ENCODE data around the gene TMPRSS2. TPM values are rescaled to one million over a fixed set of nuclear protein-coding genes. Genes with fewer than 3 reads are reported as not detected.

The TMPRSS2 gene
- total and polyA plus RNA-seq, 2 donors (not counting 1 experiment from before 2014, with no cell fraction given) = not detected

DNA sequence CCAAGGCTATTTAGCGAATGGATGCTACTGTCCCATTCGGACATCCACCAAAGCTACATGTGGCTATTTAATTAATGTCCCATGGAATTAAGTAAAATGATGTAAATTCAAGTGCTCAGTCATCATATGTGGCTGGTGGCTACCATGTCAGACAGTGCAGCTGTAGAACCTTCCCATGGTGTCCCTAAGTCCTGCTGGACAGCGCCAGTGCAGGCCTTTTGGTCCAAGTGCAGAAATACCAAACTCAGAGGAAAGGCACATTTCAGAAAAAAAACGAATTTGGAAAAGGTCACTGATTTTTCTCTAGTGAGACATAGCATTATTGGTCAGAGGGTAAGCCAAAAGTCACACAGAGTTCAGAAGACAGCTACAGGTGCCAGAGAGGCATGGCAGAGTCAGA, 17.6 kb downstream of the TMPRSS2 start:
- Histone ChIP-seq H3K4me2 (replicated peaks; ENCODE audit: low read depth, low read length, poor library complexity, severe bottlenecking) (no peak overlapping the region), H3K27me3 (replicated peaks in 1 of 4; ENCODE audit: control extremely low read depth in 1 of 4, control insufficient read depth in 3 of 4, insufficient read depth in 4 of 4, low read length in 3 of 4) (peaks cover 0 to 7% (median 0%) of the 10 kb centered on the region in 4 experiments), H3K79me2 (ENCODE audit: control insufficient read depth, insufficient read depth, low read length) (no peaks in the 10 kb centered on the region), H3K4me3 (ENCODE audit: control extremely low read depth in 1 of 5, extremely low read depth in 1 of 5, insufficient read depth in 1 of 5, low read depth in 2 of 5, low read length in 4 of 5) (no peak overlapping the region), H4K20me1 (ENCODE audit: control insufficient read depth, insufficient read depth, low read length, poor library complexity, severe bottlenecking) (no peaks in the 10 kb centered on the region), H3K9ac (ENCODE audit: low read length) (no peak overlapping the region), H3K27ac (ENCODE audit: low read length in 2 of 2) (no peak overlapping the region), H2AFZ (ENCODE audit: insufficient read depth, low read depth, low read length, poor library complexity, severe bottlenecking) (no peak overlapping the region), H3K9me3 (ENCODE audit: control extremely low read depth in 1 of 3, control insufficient read depth in 2 of 3, insufficient read depth in 1 of 3, low read length in 2 of 3) (no peaks in the 10 kb centered on the region), H3K36me3 (replicated peaks in 1 of 2; ENCODE audit: control extremely low read depth in 1 of 2, control insufficient read depth in 1 of 2, extremely low read depth in 1 of 2, insufficient read depth in 2 of 2, low read length in 1 of 2) (no peaks in the 10 kb centered on the region), H3K4me1 (ENCODE audit: control insufficient read depth in 2 of 2, insufficient read depth in 2 of 2, low read length in 2 of 2) (no peaks in the 10 kb centered on the region)
- no peak for ATAC-seq (ENCODE audit: low read depth)
- WGBS (ENCODE audit: insufficient coverage) = 56% methylated on average over 2 of the region's 4 CpGs
- ChIA-PET POLR2A (no interaction called here), CTCF (no interaction called here)
- Mint-ChIP-seq H3K4me1 (no peaks in the 10 kb centered on the region), H3K27ac (no peak overlapping the region), H3K27me3 (peaks cover 25% of the 10 kb centered on the region), H3K9me3 (ENCODE audit: insufficient read depth) (no peaks in the 10 kb centered on the region), H3K4me3 (no peak overlapping the region)
- intact Hi-C loops (cut with micrococcal nuclease) = no loop called here
- TF ChIP-seq, protein P1, sequence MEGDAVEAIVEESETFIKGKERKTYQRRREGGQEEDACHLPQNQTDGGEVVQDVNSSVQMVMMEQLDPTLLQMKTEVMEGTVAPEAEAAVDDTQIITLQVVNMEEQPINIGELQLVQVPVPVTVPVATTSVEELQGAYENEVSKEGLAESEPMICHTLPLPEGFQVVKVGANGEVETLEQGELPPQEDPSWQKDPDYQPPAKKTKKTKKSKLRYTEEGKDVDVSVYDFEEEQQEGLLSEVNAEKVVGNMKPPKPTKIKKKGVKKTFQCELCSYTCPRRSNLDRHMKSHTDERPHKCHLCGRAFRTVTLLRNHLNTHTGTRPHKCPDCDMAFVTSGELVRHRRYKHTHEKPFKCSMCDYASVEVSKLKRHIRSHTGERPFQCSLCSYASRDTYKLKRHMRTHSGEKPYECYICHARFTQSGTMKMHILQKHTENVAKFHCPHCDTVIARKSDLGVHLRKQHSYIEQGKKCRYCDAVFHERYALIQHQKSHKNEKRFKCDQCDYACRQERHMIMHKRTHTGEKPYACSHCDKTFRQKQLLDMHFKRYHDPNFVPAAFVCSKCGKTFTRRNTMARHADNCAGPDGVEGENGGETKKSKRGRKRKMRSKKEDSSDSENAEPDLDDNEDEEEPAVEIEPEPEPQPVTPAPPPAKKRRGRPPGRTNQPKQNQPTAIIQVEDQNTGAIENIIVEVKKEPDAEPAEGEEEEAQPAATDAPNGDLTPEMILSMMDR (IDR thresholded peaks at IDR 0.05) = no peak
- no peak for TF ChIP-seq EZH2 (IDR thresholded peaks at IDR 0.05; ENCODE audit: borderline replicate concordance, insufficient read depth, low read depth, low read length, poor library complexity, severe bottlenecking)
- no peak for DNase-seq

DNA sequence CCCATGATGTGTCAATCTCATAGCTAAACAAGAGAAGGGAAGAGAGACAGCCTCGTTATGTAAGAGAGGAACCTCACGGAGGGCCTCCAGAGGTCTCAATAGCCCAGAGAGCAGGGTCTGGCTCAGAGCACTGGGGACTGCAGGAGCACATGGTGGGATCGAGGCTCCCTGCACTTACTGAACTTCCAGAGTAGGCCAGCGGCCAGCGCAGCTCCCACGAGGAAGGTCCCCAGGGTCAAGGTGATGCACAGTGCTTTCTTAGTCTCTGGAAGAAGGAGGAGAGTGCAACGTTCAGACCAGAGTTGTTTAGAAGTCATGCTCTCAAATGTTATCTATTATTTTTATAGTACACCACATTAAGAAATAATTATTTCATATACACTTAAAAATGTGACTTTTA, 18.6 kb downstream of the TMPRSS2 start:
- Histone ChIP-seq H3K27ac (ENCODE audit: low read length in 2 of 2) (no peak overlapping the region), H3K4me2 (replicated peaks; ENCODE audit: low read depth, low read length, poor library complexity, severe bottlenecking) (no peak overlapping the region), H2AFZ (ENCODE audit: insufficient read depth, low read depth, low read length, poor library complexity, severe bottlenecking) (no peak overlapping the region), H3K4me1 (ENCODE audit: control insufficient read depth in 2 of 2, insufficient read depth in 2 of 2, low read length in 2 of 2) (no peaks in the 10 kb centered on the region), H3K9ac (ENCODE audit: low read length) (no peak overlapping the region), H4K20me1 (ENCODE audit: control insufficient read depth, insufficient read depth, low read length, poor library complexity, severe bottlenecking) (no peaks in the 10 kb centered on the region), H3K36me3 (replicated peaks in 1 of 2; ENCODE audit: control extremely low read depth in 1 of 2, control insufficient read depth in 1 of 2, extremely low read depth in 1 of 2, insufficient read depth in 2 of 2, low read length in 1 of 2) (no peaks in the 10 kb centered on the region), H3K9me3 (ENCODE audit: control extremely low read depth in 1 of 3, control insufficient read depth in 2 of 3, insufficient read depth in 1 of 3, low read length in 2 of 3) (no peaks in the 10 kb centered on the region), H3K4me3 (ENCODE audit: control extremely low read depth in 1 of 5, extremely low read depth in 1 of 5, insufficient read depth in 1 of 5, low read depth in 2 of 5, low read length in 4 of 5) (no peak overlapping the region), H3K27me3 (replicated peaks in 1 of 4; ENCODE audit: control extremely low read depth in 1 of 4, control insufficient read depth in 3 of 4, insufficient read depth in 4 of 4, low read length in 3 of 4) (peaks cover 0 to 7% (median 0%) of the 10 kb centered on the region in 4 experiments), H3K79me2 (ENCODE audit: control insufficient read depth, insufficient read depth, low read length) (no peaks in the 10 kb centered on the region)
- H3K27ac Mint-ChIP-seq = no peak overlapping the region
- WGBS (ENCODE audit: insufficient coverage) = 84% methylated on average over 4 of the region's 7 CpGs
- intact Hi-C loops (cut with micrococcal nuclease) = no loop called here
- TF ChIP-seq, protein P1 (IDR thresholded peaks at IDR 0.05) = no peak
- TF ChIP-seq EZH2 (IDR thresholded peaks at IDR 0.05; ENCODE audit: borderline replicate concordance, insufficient read depth, low read depth, low read length, poor library complexity, severe bottlenecking) = no peak
- H3K4me3 Mint-ChIP-seq = no peak overlapping the region
- H3K27me3 Mint-ChIP-seq = peaks cover 30% of the 10 kb centered on the region
- no peaks in the 10 kb centered on the region for H3K4me1 Mint-ChIP-seq
- ChIA-PET CTCF (no interaction called here), POLR2A (no interaction called here)
- no peak for ATAC-seq (ENCODE audit: low read depth)
- H3K9me3 Mint-ChIP-seq (ENCODE audit: insufficient read depth) = no peaks in the 10 kb centered on the region
- DNase-seq = no peak

Data from B cell (primary cell).